HEK293 (cell line): ENCODE data around the gene H2BK1.
A peak's percentile ranks its signal among the peaks of the same experiment; 100 is the strongest.

Experiments used
- CTCF ChIA-PET: fragments of 350-600 bp; formaldehyde crosslinking; extraction: SDS; loops from one replicate; lab custom pipeline; 2021; ENCODE audit warnings: antibody characterized with exemption; lab: Yijun Ruan, JAX
- POLR2A ChIA-PET: fragments of 300-600 bp; formaldehyde crosslinking; extraction: SDS; loops from one replicate; lab custom pipeline; 2020; ENCODE audit warnings: antibody characterized with exemption, inconsistent platforms; lab: Yijun Ruan, JAX
- H3K27ac ChIP-seq: fragments of 200-500 bp; sonication (Bioruptor generic); 2 replicates; pipeline ENCODE4 v1.5.1; 2014; ENCODE audit warnings: low read depth, low read length, control low read depth, inconsistent platforms; ENCODE audit errors: extremely low read depth
- H3K36me3 ChIP-seq, 2 experiments: fragments of 200-500 bp in 1 of 2; sonication (Bioruptor generic) in 1 of 2; 1 replicate in 1 of 2; 2 replicates in 1 of 2; pipeline ENCODE4 v1.5.1; 2014 to 2017; ENCODE audit warnings: inconsistent platforms in 2 of 2, low read length in 2 of 2; ENCODE audit not compliant: control insufficient read depth in 2 of 2, insufficient read depth in 1 of 2
- H3K4me1 ChIP-seq: fragments of 200-500 bp; sonication (Bioruptor generic); 2 replicates; pipeline ENCODE4 v1.5.1; 2014; ENCODE audit warnings: mild to moderate bottlenecking, low read length, inconsistent platforms; ENCODE audit not compliant: control insufficient read depth, insufficient read depth
- H3K4me3 ChIP-seq: 2 replicates; pipeline ENCODE4 v1.5.1; 2011; ENCODE audit warnings: low read depth, mild to moderate bottlenecking, control low read depth, low read length, moderate library complexity
- H3K9me3 ChIP-seq: fragments of 200-500 bp; sonication (Bioruptor generic); 2 replicates; pipeline ENCODE4 v1.5.1; 2014; ENCODE audit warnings: low read depth, low read length, inconsistent platforms; ENCODE audit not compliant: control insufficient read depth, insufficient read depth
- FEZF1 ChIP-seq: fragments of 450-650 bp; formaldehyde crosslinking; IDR thresholded peaks from 2 replicates; pipeline ENCODE4 v1.5.1; 2016; ENCODE audit warnings: missing biosample characterization, missing genetic modification characterization
- SP3 ChIP-seq: fragments of 450-650 bp; formaldehyde crosslinking; IDR thresholded peaks from 2 replicates; pipeline ENCODE4 v1.5.1; 2016; ENCODE audit warnings: missing biosample characterization, missing genetic modification characterization
- ZBTB48 ChIP-seq: fragments of 450-650 bp; formaldehyde crosslinking; IDR thresholded peaks from 2 replicates; pipeline ENCODE4 v1.5.1; 2016; ENCODE audit warnings: missing biosample characterization, missing genetic modification characterization
- ZFP69B ChIP-seq: fragments of 450-650 bp; formaldehyde crosslinking; IDR thresholded peaks from 2 replicates; pipeline ENCODE4 v1.5.1; 2016; ENCODE audit warnings: missing biosample characterization, missing genetic modification characterization
- ZNF10 ChIP-seq: fragments of 450-650 bp; formaldehyde crosslinking; IDR thresholded peaks from 2 replicates; pipeline ENCODE4 v1.5.1; 2017; ENCODE audit warnings: missing biosample characterization, missing genetic modification characterization
- ZNF169 ChIP-seq: fragments of 450-650 bp; formaldehyde crosslinking; IDR thresholded peaks from 2 replicates; pipeline ENCODE4 v1.5.1; 2016; ENCODE audit warnings: missing biosample characterization, missing genetic modification characterization
- ZNF184 ChIP-seq: fragments of 450-650 bp; IDR thresholded peaks from 2 replicates; pipeline ENCODE4 v1.5.1; 2018; ENCODE audit warnings: missing biosample characterization, mild to moderate bottlenecking, missing genetic modification characterization
- ZNF341 ChIP-seq: fragments of 450-650 bp; formaldehyde crosslinking; IDR thresholded peaks from 2 replicates; pipeline ENCODE4; 2016; ENCODE audit warnings: low read depth, missing biosample characterization, missing genetic modification characterization
- ZNF366 ChIP-seq: fragments of 450-650 bp; formaldehyde crosslinking; conservative IDR thresholded peaks from 2 replicates; pipeline ENCODE4 v1.5.1; 2016; ENCODE audit warnings: missing biosample characterization, missing genetic modification characterization
- ZNF518A ChIP-seq: fragments of 450-650 bp; formaldehyde crosslinking; conservative IDR thresholded peaks from 2 replicates; pipeline ENCODE4 v1.5.1; 2016; ENCODE audit warnings: low read depth, missing biosample characterization, missing genetic modification characterization
- ZNF544 ChIP-seq: fragments of 450-650 bp; formaldehyde crosslinking; IDR thresholded peaks from 2 replicates; pipeline ENCODE4 v1.5.0; 2017; ENCODE audit warnings: missing biosample characterization, missing genetic modification characterization
- ZNF621 ChIP-seq: fragments of 450-650 bp; formaldehyde crosslinking; IDR thresholded peaks from 2 replicates; pipeline ENCODE4 v1.5.1; 2017; ENCODE audit warnings: missing biosample characterization, missing genetic modification characterization
- ZNF701 ChIP-seq: fragments of 450-650 bp; formaldehyde crosslinking; IDR thresholded peaks from 2 replicates; pipeline ENCODE4 v1.5.1; 2016; ENCODE audit warnings: missing biosample characterization, missing genetic modification characterization
- ZNF704 ChIP-seq: fragments of 450-650 bp; formaldehyde crosslinking; IDR thresholded peaks from 2 replicates; pipeline ENCODE4 v1.5.1; 2016; ENCODE audit warnings: missing biosample characterization, missing genetic modification characterization
- TF ChIP-seq, protein P1 (sequence below): fragments of 450-650 bp; formaldehyde crosslinking; IDR thresholded peaks from 2 replicates; pipeline ENCODE4 v1.5.1; 2016; ENCODE audit warnings: missing biosample characterization, missing genetic modification characterization

H2BK1 gene

DNA sequence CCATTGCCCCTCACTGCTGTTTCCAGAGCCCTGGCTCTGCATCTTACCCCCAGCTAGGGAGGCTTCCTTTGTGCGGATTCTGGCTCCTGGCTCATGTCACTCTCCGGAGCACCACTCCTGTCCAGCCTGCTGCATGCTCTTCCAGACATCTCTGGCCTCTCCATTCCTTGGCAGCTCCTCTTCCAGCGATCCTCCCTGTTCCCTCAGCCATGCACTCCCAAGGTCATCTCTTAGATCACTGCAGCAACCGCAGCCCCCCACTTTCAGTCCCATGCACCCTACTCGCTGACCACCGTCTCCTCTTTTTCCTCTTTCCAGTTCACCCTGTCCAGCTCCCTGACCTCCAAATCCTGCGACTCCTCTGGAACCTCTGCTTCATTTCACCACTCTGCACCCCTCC lies 45.1 kb upstream of the H2BK1 start (continued):
- no peak for TF ChIP-seq FEZF1
- TF ChIP-seq ZNF518A (tag by site-specific recombination): no peak

GRCh38 chr7:151254851-151255250 lies 44.6 kb upstream of the H2BK1 start:
- Histone ChIP-seq H3K27ac (no peak overlapping the region), H3K4me3 (no peak overlapping the region), H3K9me3 (no peaks in the 10 kb centered on the region), H3K4me1 (no peaks in the 10 kb centered on the region; the same call in 1 of the 2 replicates), H3K36me3 (no peaks in the 10 kb centered on the region)
- ChIA-PET POLR2A (no interaction called here), CTCF (interaction anchor here (0.6 kb wide), 1 partner anchor 89 kb away, joined by 3 read pairs; no protein-coding TSS in a partner anchor)
- TF ChIP-seq ZNF184 (tag by site-specific recombination) (no peak), ZNF704 (tag by site-specific recombination) (no peak)

- Histone ChIP-seq H3K9me3 (no peaks in the 10 kb centered on the region), H3K4me3 (no peak overlapping the region), H3K4me1 (no peaks in the 10 kb centered on the region; the same call in 1 of the 2 replicates), H3K27ac (no peak overlapping the region), H3K36me3 (no peaks in the 10 kb centered on the region)
- TF ChIP-seq ZFP69B (tag by site-specific recombination): no peak
- TF ChIP-seq ZBTB48 (tag by site-specific recombination): no peak
- TF ChIP-seq SP3 (tag by site-specific recombination): no peak
- no peak for TF ChIP-seq ZNF701 (tag by site-specific recombination)
- TF ChIP-seq ZNF544 (tag by site-specific recombination): no peak
- no peak for TF ChIP-seq ZNF10 (tag by site-specific recombination)
- no peak for TF ChIP-seq ZNF169
- POLR2A ChIA-PET: no interaction called here
- CTCF ChIA-PET: interaction anchor here (0.6 kb wide), 1 partner anchor 88 kb away, joined by 3 read pairs; no protein-coding TSS in a partner anchor
Observed at GRCh38 chr7:151254316-151254715, 44.0 kb upstream of the H2BK1 start.

DNA sequence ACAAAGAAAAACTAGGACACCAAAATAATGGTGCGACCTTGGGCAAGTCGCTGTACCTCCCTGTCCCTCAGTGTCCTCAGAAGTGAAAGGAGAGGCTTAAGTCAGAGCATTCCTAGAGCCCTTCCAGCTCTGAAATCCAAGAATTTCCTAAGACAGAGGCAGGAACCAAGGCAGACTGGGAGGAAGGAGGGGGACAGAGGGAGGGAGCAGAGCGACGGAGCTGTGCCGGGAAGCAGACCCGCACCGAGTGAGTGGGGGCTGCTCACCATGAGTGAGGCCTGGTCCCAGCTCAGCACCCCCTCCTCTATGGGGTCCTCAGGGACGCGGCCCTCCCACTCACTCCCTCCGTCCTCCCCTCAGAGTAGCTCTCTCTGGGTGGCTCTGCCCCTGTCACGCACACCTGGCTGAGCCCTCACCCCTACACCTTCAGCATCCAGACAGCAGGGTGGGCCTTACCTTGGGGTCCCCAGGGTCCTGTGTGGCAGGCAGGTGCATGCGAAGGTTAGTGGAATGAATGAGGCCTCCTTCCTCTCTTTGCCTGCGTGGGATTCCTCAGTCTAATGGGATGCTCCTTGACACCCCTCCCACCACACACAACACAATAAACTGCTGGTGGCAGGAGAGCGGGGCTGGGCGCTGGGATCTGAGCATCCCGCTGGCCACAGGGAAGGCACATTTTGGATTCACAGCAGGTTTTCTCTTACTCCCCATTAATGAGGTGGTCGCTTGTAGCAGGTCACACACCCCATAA lies 42.8 kb upstream of the H2BK1 start:
- H3K4me1 ChIP-seq: peaks cover 3% of the 10 kb centered on the region; the same call in 1 of the 2 replicates
- H3K4me3 ChIP-seq: no peak overlapping the region
- TF ChIP-seq ZNF341 (tag by site-specific recombination) (peak; percentile 26; the same call in 1 of the 2 replicates), ZNF621 (no peak), ZNF366 (tag by site-specific recombination) (0 out of 2 replicates have a peak, but pooled peaks have one; percentile 10)
- TF ChIP-seq, protein P1, sequence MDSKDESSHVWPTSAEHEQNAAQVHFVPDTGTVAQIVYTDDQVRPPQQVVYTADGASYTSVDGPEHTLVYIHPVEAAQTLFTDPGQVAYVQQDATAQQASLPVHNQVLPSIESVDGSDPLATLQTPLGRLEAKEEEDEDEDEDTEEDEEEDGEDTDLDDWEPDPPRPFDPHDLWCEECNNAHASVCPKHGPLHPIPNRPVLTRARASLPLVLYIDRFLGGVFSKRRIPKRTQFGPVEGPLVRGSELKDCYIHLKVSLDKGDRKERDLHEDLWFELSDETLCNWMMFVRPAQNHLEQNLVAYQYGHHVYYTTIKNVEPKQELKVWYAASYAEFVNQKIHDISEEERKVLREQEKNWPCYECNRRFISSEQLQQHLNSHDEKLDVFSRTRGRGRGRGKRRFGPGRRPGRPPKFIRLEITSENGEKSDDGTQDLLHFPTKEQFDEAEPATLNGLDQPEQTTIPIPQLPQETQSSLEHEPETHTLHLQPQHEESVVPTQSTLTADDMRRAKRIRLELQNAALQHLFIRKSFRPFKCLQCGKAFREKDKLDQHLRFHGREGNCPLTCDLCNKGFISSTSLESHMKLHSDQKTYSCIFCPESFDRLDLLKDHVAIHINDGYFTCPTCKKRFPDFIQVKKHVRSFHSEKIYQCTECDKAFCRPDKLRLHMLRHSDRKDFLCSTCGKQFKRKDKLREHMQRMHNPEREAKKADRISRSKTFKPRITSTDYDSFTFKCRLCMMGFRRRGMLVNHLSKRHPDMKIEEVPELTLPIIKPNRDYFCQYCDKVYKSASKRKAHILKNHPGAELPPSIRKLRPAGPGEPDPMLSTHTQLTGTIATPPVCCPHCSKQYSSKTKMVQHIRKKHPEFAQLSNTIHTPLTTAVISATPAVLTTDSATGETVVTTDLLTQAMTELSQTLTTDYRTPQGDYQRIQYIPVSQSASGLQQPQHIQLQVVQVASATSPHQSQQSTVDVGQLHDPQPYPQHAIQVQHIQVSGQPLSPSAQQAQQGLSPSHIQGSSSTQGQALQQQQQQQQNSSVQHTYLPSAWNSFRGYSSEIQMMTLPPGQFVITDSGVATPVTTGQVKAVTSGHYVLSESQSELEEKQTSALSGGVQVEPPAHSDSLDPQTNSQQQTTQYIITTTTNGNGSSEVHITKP (tag by site-specific recombination): peak; percentile 91
- H3K27ac ChIP-seq: no peak overlapping the region
- ChIA-PET POLR2A (interaction anchor here (0.7 to 1.3 kb wide), 2 partner anchors 24 to 26 kb away, joined by 3 to 7 read pairs; partner anchors contain the start of gene ABCF2), CTCF (interaction anchor here (0.6 to 1.1 kb wide), 2 partner anchors 9 to 378 kb away, joined by 4 to 6 read pairs; no protein-coding TSS in a partner anchor)
- H3K9me3 ChIP-seq: no peaks in the 10 kb centered on the region
- no peaks in the 10 kb centered on the region for H3K36me3 ChIP-seq
